ENCODE measurements around the gene OR5T1. TPM values are rescaled to one million over a fixed set of nuclear protein-coding genes. Genes with fewer than 3 reads are reported as not detected.

Gene OR5T1
- total and polyA plus RNA-seq, 2 experiments from 2014 or later: not detected

DNA sequence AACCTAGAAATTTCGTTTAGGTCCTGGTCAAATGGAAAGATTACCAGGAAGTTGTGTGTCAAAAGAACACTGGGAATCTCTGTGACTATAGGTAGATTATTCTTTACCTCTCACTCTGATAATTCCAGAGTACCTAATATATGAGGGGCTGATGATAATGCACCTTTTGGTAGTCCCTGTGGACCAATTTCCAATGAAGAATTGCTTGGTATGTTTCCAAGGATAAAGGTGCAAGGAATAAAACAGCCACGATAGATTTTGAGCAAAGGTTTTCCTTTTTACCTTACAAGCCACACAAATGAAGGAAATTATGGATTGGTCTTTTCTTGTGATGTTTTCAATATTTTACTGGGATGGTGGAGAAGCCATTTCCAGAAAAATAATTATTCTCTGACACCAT, 18.2 kb downstream of the OR5T1 start, which contains the start of gene OR8H1:
TSS of gene OR8H1 (minus strand) at position 101 of the 400 bp plus-strand sequence. CDS start 1,192 bp downstream, outside the sequence.
- no peaks in the 10 kb centered on the region for H3K79me2 ChIP-seq (replicated peaks; ENCODE audit: insufficient read depth)
- TF ChIP-seq ZNF462 (CRISPR knock-in tag; IDR thresholded peaks at IDR 0.05): no peak
- TF ChIP-seq ZNF114 (CRISPR knock-in tag; IDR thresholded peaks at IDR 0.05): no peak
- TF ChIP-seq POLR2AphosphoS5 (IDR thresholded peaks at IDR 0.05; ENCODE audit: low read depth): no peak
- no peak for TF ChIP-seq CREB1 (CRISPR knock-in tag; IDR thresholded peaks at IDR 0.05; ENCODE audit: low read depth)
- no peak for TF ChIP-seq ETS1 (IDR thresholded peaks at IDR 0.05)
- TF ChIP-seq EZH2phosphoT487 (IDR thresholded peaks at IDR 0.05; ENCODE audit: unreplicated experiment): no peak
- TF ChIP-seq NANOG (IDR thresholded peaks at IDR 0.05; ENCODE audit: borderline replicate concordance): no peak
- no peak for TF ChIP-seq ZNF331 (CRISPR knock-in tag; IDR thresholded peaks at IDR 0.05; ENCODE audit: low read depth)
- TF ChIP-seq EZH2 (IDR thresholded peaks at IDR 0.05; ENCODE audit: low read depth, unreplicated experiment): no peak
- TF ChIP-seq JUNB (IDR thresholded peaks at IDR 0.05; ENCODE audit: unreplicated experiment): no peak
- TF ChIP-seq, protein P1, sequence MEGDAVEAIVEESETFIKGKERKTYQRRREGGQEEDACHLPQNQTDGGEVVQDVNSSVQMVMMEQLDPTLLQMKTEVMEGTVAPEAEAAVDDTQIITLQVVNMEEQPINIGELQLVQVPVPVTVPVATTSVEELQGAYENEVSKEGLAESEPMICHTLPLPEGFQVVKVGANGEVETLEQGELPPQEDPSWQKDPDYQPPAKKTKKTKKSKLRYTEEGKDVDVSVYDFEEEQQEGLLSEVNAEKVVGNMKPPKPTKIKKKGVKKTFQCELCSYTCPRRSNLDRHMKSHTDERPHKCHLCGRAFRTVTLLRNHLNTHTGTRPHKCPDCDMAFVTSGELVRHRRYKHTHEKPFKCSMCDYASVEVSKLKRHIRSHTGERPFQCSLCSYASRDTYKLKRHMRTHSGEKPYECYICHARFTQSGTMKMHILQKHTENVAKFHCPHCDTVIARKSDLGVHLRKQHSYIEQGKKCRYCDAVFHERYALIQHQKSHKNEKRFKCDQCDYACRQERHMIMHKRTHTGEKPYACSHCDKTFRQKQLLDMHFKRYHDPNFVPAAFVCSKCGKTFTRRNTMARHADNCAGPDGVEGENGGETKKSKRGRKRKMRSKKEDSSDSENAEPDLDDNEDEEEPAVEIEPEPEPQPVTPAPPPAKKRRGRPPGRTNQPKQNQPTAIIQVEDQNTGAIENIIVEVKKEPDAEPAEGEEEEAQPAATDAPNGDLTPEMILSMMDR (conservative IDR thresholded peaks at IDR 0.05; ENCODE audit: low read depth in 2 of 2): no peak
- TF ChIP-seq, protein P2, sequence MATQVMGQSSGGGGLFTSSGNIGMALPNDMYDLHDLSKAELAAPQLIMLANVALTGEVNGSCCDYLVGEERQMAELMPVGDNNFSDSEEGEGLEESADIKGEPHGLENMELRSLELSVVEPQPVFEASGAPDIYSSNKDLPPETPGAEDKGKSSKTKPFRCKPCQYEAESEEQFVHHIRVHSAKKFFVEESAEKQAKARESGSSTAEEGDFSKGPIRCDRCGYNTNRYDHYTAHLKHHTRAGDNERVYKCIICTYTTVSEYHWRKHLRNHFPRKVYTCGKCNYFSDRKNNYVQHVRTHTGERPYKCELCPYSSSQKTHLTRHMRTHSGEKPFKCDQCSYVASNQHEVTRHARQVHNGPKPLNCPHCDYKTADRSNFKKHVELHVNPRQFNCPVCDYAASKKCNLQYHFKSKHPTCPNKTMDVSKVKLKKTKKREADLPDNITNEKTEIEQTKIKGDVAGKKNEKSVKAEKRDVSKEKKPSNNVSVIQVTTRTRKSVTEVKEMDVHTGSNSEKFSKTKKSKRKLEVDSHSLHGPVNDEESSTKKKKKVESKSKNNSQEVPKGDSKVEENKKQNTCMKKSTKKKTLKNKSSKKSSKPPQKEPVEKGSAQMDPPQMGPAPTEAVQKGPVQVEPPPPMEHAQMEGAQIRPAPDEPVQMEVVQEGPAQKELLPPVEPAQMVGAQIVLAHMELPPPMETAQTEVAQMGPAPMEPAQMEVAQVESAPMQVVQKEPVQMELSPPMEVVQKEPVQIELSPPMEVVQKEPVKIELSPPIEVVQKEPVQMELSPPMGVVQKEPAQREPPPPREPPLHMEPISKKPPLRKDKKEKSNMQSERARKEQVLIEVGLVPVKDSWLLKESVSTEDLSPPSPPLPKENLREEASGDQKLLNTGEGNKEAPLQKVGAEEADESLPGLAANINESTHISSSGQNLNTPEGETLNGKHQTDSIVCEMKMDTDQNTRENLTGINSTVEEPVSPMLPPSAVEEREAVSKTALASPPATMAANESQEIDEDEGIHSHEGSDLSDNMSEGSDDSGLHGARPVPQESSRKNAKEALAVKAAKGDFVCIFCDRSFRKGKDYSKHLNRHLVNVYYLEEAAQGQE (IDR thresholded peaks at IDR 0.05; ENCODE audit: unreplicated experiment): no peak
- no peak for TF ChIP-seq STAT1 (IDR thresholded peaks at IDR 0.05; ENCODE audit: unreplicated experiment)
- H4K20me1 ChIP-seq (replicated peaks; ENCODE audit: insufficient read depth): no peaks in the 10 kb centered on the region
- no peak for DNase-seq (ENCODE audit: low spot score)
- H3K27me3 ChIP-seq (ENCODE audit: insufficient read depth): no peaks in the 10 kb centered on the region
- no peak within 1 kb of the TSS for H2AFZ ChIP-seq
- H3K9me2 ChIP-seq (ENCODE audit: insufficient read depth): no peaks in the 10 kb centered on the region
- Mint-ChIP-seq H3K4me3 (no peak within 1 kb of the TSS), H3K36me3 (ENCODE audit: low read depth) (no peaks in the 10 kb centered on the region), H3K9me3 (no peaks in the 10 kb centered on the region), H3K4me1 (peaks cover 13% of the 10 kb centered on the region; the same call in 2 of the 3 replicates), H3K27me3 (ENCODE audit: insufficient read depth, low read depth, poor library complexity) (no peaks in the 10 kb centered on the region), H3K27ac (no peak within 1 kb of the TSS)
- H3K36me3 ChIP-seq (ENCODE audit: insufficient read depth): no peaks in the 10 kb centered on the region
- H3K4me1 ChIP-seq (ENCODE audit: insufficient read depth): peaks cover 22% of the 10 kb centered on the region; the same call in 1 of the 2 replicates
- no peak for ATAC-seq
- H3K27ac ChIP-seq (ENCODE audit: low read depth): no peak within 1 kb of the TSS
- no peak within 1 kb of the TSS for H3K4me3 ChIP-seq
- no peaks in the 10 kb centered on the region for H3F3A ChIP-seq (replicated peaks; ENCODE audit: low read depth)
- H3K4me2 ChIP-seq: no peak within 1 kb of the TSS

All from GM23338 (cell line).